H1 (cell line): ENCODE data around the gene NOL4L. TPM values are rescaled to one million over a fixed set of nuclear protein-coding genes. Genes with fewer than 3 reads are reported as not detected.
A peak's percentile ranks its signal among the peaks of the same experiment; 100 is the strongest.

Experiments used
- CTCF ChIA-PET: fragments of 300-600 bp; sonication (Branson Sonifier 250); formaldehyde crosslinking; loops from one replicate; lab custom pipeline; 2021; ENCODE audit not compliant: partially characterized antibody; lab: Charles Lee
- POLR2A ChIA-PET: fragments of 300-600 bp; sonication (Branson Sonifier 250); formaldehyde crosslinking; loops from one replicate; lab custom pipeline; 2021; ENCODE audit warnings: inconsistent platforms; ENCODE audit not compliant: partially characterized antibody; lab: Charles Lee
- DNase-seq, 2 experiments: peaks; one replicate each; pipeline versions ENCODE4 v3.0.0 to v3.0.0-alpha.2; 2010 to 2022; ENCODE audit warnings: low spot score in 2 of 2, low read depth in 1 of 2, mixed read lengths in 1 of 2
- FAIRE-seq: peaks from 2 replicates; lab custom pipeline; 2011; peaks lifted over from hg19 to GRCh38; lab: Jason Lieb, UNC
- H2AFZ ChIP-seq: 2 replicates; pipeline ENCODE4 v1.8.1; 2012; ENCODE audit warnings: low read length, inconsistent platforms
- H2AK5ac ChIP-seq: 2 replicates; pipeline ENCODE4 v1.6.1; 2013; ENCODE audit warnings: low read depth, low read length
- H2BK120ac ChIP-seq: replicated peaks from 2 replicates; pipeline ENCODE3; 2013; ENCODE audit warnings: low read depth, low read length, inconsistent platforms
- H2BK12ac ChIP-seq: 2 replicates; pipeline ENCODE4 v1.6.1; 2013; ENCODE audit warnings: low read depth, low read length
- H2BK15ac ChIP-seq: 2 replicates; pipeline ENCODE4 v1.6.1; 2013; ENCODE audit warnings: low read length
- H2BK20ac ChIP-seq: 2 replicates; pipeline ENCODE4 v1.6.1; 2013; ENCODE audit warnings: low read length
- H2BK5ac ChIP-seq: 2 replicates; pipeline ENCODE4 v1.6.1; 2013; ENCODE audit warnings: low read depth, low read length
- H3K14ac ChIP-seq: 2 replicates; pipeline ENCODE4 v1.6.1; 2013; ENCODE audit warnings: inconsistent platforms; ENCODE audit not compliant: insufficient read length
- H3K18ac ChIP-seq: 2 replicates; pipeline ENCODE4 v1.6.1; 2013; ENCODE audit warnings: low read length; ENCODE audit errors: extremely low read depth
- H3K23ac ChIP-seq: 2 replicates; pipeline ENCODE4 v1.6.1; 2013; ENCODE audit warnings: inconsistent platforms; ENCODE audit not compliant: insufficient read length
- H3K23me2 ChIP-seq: 2 replicates; pipeline ENCODE4 v1.6.1; 2013; ENCODE audit warnings: low read depth, low read length
- H3K27ac ChIP-seq: 2 replicates; pipeline ENCODE4 v1.6.1; 2011; ENCODE audit warnings: low read depth, low read length, inconsistent platforms
- H3K27me3 ChIP-seq, 4 experiments: replicated peaks in 1 of 4; 1 replicate in 1 of 4; 2 replicates in 3 of 4; pipeline versions ENCODE4 v1.6.1 to v1.8.1; 2011 to 2013; ENCODE audit warnings: low read length in 3 of 4, mild to moderate bottlenecking in 3 of 4, inconsistent platforms in 2 of 4, mixed read lengths in 2 of 4, moderate library complexity in 1 of 4; ENCODE audit not compliant: control insufficient read depth in 3 of 4, insufficient read depth in 3 of 4; ENCODE audit errors: extremely low read depth in 1 of 4
- H3K36me3 ChIP-seq, 4 experiments: 2 replicates each; pipeline versions ENCODE4 v1.6.1 to v1.8.1; 2011 to 2013; ENCODE audit warnings: mild to moderate bottlenecking in 4 of 4, low read length in 3 of 4, moderate library complexity in 2 of 4, control low read depth in 1 of 4, inconsistent platforms in 1 of 4; ENCODE audit not compliant: insufficient read depth in 4 of 4, control insufficient read depth in 2 of 4
- H3K4ac ChIP-seq: replicated peaks from 2 replicates; pipeline ENCODE3; 2013; ENCODE audit warnings: low read length, low read depth, mixed read lengths, inconsistent platforms; ENCODE audit not compliant: insufficient read length
- H3K4me1 ChIP-seq, 4 experiments: replicated peaks in 1 of 4; 1 replicate in 1 of 4; 2 replicates in 3 of 4; pipeline versions ENCODE4 v1.6.1 to v1.8.1; 2011 to 2013; ENCODE audit warnings: low read length in 3 of 4, inconsistent platforms in 2 of 4, mixed read lengths in 1 of 4; ENCODE audit not compliant: insufficient read depth in 4 of 4, control insufficient read depth in 3 of 4
- H3K4me2 ChIP-seq, 2 experiments: 2 replicates each; pipeline versions ENCODE4 v1.6.1 to v1.8.1; 2011 to 2013; ENCODE audit warnings: low read depth in 2 of 2, low read length in 2 of 2, control low read depth in 1 of 2, inconsistent platforms in 1 of 2, mild to moderate bottlenecking in 1 of 2; ENCODE audit not compliant: insufficient read depth in 1 of 2
- H3K4me3 ChIP-seq, 4 experiments: fragments of 200-600, 300-600 bp in 1 of 4; sonication (generic), shearing (Covaris generic), sonication (Bioruptor Twin) in 1 of 4; 2 replicates each; pipeline versions ENCODE4 v1.5.1 to v1.8.1; 2011 to 2016; ENCODE audit warnings: low read length in 4 of 4, low read depth in 3 of 4, control low read depth in 2 of 4, inconsistent platforms in 2 of 4, mild to moderate bottlenecking in 2 of 4, mixed read lengths in 1 of 4, moderate library complexity in 1 of 4; ENCODE audit not compliant: insufficient read depth in 2 of 4; ENCODE audit errors: extremely low read depth in 1 of 4
- H3K56ac ChIP-seq: replicated peaks from 2 replicates; pipeline ENCODE3; 2013; ENCODE audit warnings: low read depth, mild to moderate bottlenecking, mixed read lengths, low read length, inconsistent platforms; ENCODE audit not compliant: insufficient read length
- H3K79me1 ChIP-seq: 2 replicates; pipeline ENCODE4 v1.6.1; 2013; ENCODE audit warnings: low read depth, low read length, control low read depth
- H3K79me2 ChIP-seq, 2 experiments: 2 replicates each; pipeline versions ENCODE4 v1.6.1 to v1.8.1; 2012 to 2013; ENCODE audit warnings: low read length in 2 of 2, mild to moderate bottlenecking in 2 of 2, inconsistent platforms in 1 of 2; ENCODE audit not compliant: insufficient read depth in 2 of 2, control insufficient read depth in 1 of 2
- H3K9ac ChIP-seq, 4 experiments: replicated peaks in 1 of 4; 1 replicate in 1 of 4; 2 replicates in 3 of 4; pipeline versions ENCODE4 v1.6.1 to v1.8.1; 2011 to 2013; ENCODE audit warnings: low read depth in 3 of 4, low read length in 3 of 4, control low read depth in 2 of 4, mild to moderate bottlenecking in 2 of 4, moderate library complexity in 2 of 4, inconsistent platforms in 1 of 4; ENCODE audit errors: extremely low read depth in 1 of 4
- H3K9me3 ChIP-seq, 2 experiments: 2 replicates each; pipeline versions ENCODE4 v1.6.1 to v1.8.1; 2012 to 2013; ENCODE audit warnings: mild to moderate bottlenecking in 2 of 2, moderate library complexity in 2 of 2, control low read depth in 1 of 2, inconsistent platforms in 1 of 2, low read depth in 1 of 2, low read length in 1 of 2, mixed read lengths in 1 of 2; ENCODE audit not compliant: insufficient read depth in 2 of 2
- H4K20me1 ChIP-seq, 2 experiments: replicated peaks in 1 of 2; 2 replicates each; pipeline versions ENCODE3 to v1.8.1; 2011 to 2013; ENCODE audit warnings: inconsistent platforms in 2 of 2, low read length in 2 of 2, mild to moderate bottlenecking in 1 of 2; ENCODE audit not compliant: insufficient read depth in 2 of 2, control insufficient read depth in 1 of 2
- H4K5ac ChIP-seq: 2 replicates; pipeline ENCODE4 v1.6.1; 2013; ENCODE audit warnings: low read length, low read depth, mixed read lengths, inconsistent platforms; ENCODE audit not compliant: insufficient read length
- H4K8ac ChIP-seq: 2 replicates; pipeline ENCODE4 v1.8.0; 2013; ENCODE audit warnings: mild to moderate bottlenecking, moderate library complexity, low read length, inconsistent platforms; ENCODE audit not compliant: insufficient read depth; ENCODE audit errors: extremely low read depth
- H4K91ac ChIP-seq: replicated peaks from 2 replicates; pipeline ENCODE3; 2013; ENCODE audit warnings: low read length, mixed read lengths, inconsistent platforms; ENCODE audit not compliant: insufficient read length
- CHD1 ChIP-seq: IDR thresholded peaks from 2 replicates; pipeline ENCODE4 v1.6.1; 2012; ENCODE audit warnings: low read depth, low read length, improper control_type of control experiment
- KDM1A ChIP-seq: fragments of 200-600, 300-600 bp; sonication (generic); IDR thresholded peaks from 2 replicates; pipeline ENCODE4 v1.7.1; 2016; ENCODE audit warnings: mild to moderate bottlenecking, low read length, borderline replicate concordance
- TEAD4 ChIP-seq: IDR thresholded peaks from 2 replicates; pipeline ENCODE4 v1.6.1; 2012; ENCODE audit warnings: low read depth, low read length, inconsistent platforms, mixed read lengths
- WGBS, 2 experiments: shearing (Covaris generic) in 1 of 2; methylation state at CpG; one replicate each; pipeline versions ENCODE4 v1.1.6 to v1.1.7; 2013 to 2015; ENCODE audit warnings: low lambda C conversion rate in 2 of 2, mixed read lengths in 2 of 2, inconsistent platforms in 1 of 2, low coverage in 1 of 2, missing lambda C conversion rate in 1 of 2; ENCODE audit not compliant: insufficient replicate concordance in 2 of 2, insufficient coverage in 1 of 2, insufficient read length in 1 of 2; ENCODE audit errors: extremely low coverage in 1 of 2, missing lambda C conversion rate in 1 of 2; 5-methylcytosine and 5-hydroxymethylcytosine counted together
- polyA plus RNA-seq, 7 experiments: library from polyadenylated mRNA; depleted of rRNA in 3 of 7; stranded (reverse) in 5 of 7; unstranded in 2 of 7; fragments of >200 nt in 5 of 7; fragments of 200-250 nt in 2 of 7; gene quantifications; 1 replicate in 5 of 7; 2 replicates in 1 of 7; 4 replicates in 1 of 7; pipeline versions ENCODE4 v1.2.1 to v1.2.3, GENCODE V29; 2011 to 2013; ENCODE audit warnings: missing spikeins in 2 of 7, mixed read lengths in 2 of 7
- total RNA-seq: library from RNA; stranded (reverse); fragmentation: NEBNext Ultra II Directional; extraction: Animal tissue kit (Norgen Biotek cat#: 25700); gene quantifications from 2 replicates; pipeline ENCODE4 v1.2.1, GENCODE V29; 2021

The NOL4L gene
- total and polyA plus RNA-seq, 2 of the 8 experiments (the other 6 are each of a cell fraction or from before 2014, with no cell fraction given), result 15.3 to 23.7 TPM

DNA sequence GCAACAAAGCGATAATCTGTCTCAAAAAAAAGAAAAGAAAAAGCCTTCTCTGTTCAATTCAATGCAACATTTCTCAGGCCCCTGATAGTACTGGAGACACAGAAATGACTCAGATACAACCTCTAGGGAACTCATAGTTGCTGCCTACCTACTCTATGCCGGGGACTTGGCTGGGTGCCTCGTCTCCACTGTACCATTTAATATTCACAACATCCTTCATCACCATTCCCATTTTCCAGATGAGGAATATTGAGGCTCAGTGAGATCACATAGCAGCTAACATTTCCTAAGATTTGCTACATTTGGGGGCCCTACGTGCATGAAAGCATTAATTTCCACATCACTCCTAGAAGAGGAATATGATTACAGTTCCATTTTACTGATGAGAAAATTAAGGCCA lies 7.5 kb downstream of the NOL4L start:
- no peak overlapping the region for H2BK15ac ChIP-seq
- no peaks in the 10 kb centered on the region for H3K36me3 ChIP-seq
- H3K79me1 ChIP-seq, result peaks cover 2% of the 10 kb centered on the region; the same call in 1 of the 2 replicates
- H3K9me3 ChIP-seq, result no peaks in the 10 kb centered on the region
- no peak overlapping the region for H2BK12ac ChIP-seq
- H4K91ac ChIP-seq, result no peak overlapping the region
- H3K23ac ChIP-seq, result no peak overlapping the region
- no peaks in the 10 kb centered on the region for H4K20me1 ChIP-seq
- no peaks in the 10 kb centered on the region for H3K79me2 ChIP-seq
- peaks cover 0 to 29% (median 8%) of the 10 kb centered on the region in 4 experiments; a peak in 6 of 7 replicates for H3K4me1 ChIP-seq
- no peak overlapping the region for H3K14ac ChIP-seq
- POLR2A ChIA-PET, result interaction anchor here (1.4 kb wide), 1 partner anchor 8 kb away, joined by 4 read pairs; no protein-coding TSS in a partner anchor
- H3K23me2 ChIP-seq, result peaks cover 4% of the 10 kb centered on the region; the same call in 1 of the 2 replicates
- H3K27me3 ChIP-seq, result peaks cover 0 to 13% (median 9%) of the 10 kb centered on the region in 4 experiments; a peak in 5 of 7 replicates
- no peak overlapping the region for H3K4me2 ChIP-seq
- DNase-seq, result no peak
- CTCF ChIA-PET, result interaction anchor here (0.9 to 1.9 kb wide), 2 partner anchors 13 to 36 kb away, joined by 3 to 6 read pairs; no protein-coding TSS in a partner anchor
- no peak overlapping the region for H3K9ac ChIP-seq
- no peak overlapping the region for H3K4ac ChIP-seq
- no peak overlapping the region for H2BK5ac ChIP-seq
- H4K5ac ChIP-seq, result no peak overlapping the region
- H3K4me3 ChIP-seq, result no peak overlapping the region
- no peak overlapping the region for H2AFZ ChIP-seq
- H2AK5ac ChIP-seq, result no peak overlapping the region
- no peak overlapping the region for H2BK20ac ChIP-seq
- TF ChIP-seq CHD1 (no peak), TEAD4 (no peak), KDM1A (peak; percentile 23; the same call in 1 of the 2 replicates)
- 89% methylated on average over 4 of the region's 4 CpGs; no CpG with 5 or more reads in 1 of the 2 experiments for WGBS, 2 experiments
- H3K18ac ChIP-seq, result no peak overlapping the region
- H2BK120ac ChIP-seq, result no peak overlapping the region
- no peak overlapping the region for H4K8ac ChIP-seq
- H3K27ac ChIP-seq, result no peak overlapping the region
- H3K56ac ChIP-seq, result no peak overlapping the region
- FAIRE-seq, result no peak
